Astrocyte (in vitro differentiated cells and primary cell): ENCODE data around the gene GRK2.

ENCODE experiments used
- EZH2 ChIP-seq: IDR thresholded peaks from 2 replicates; pipeline ENCODE4 v1.6.1; 2012; ENCODE audit warnings: mild to moderate bottlenecking, low read length, inconsistent platforms; ENCODE audit not compliant: insufficient read depth
- TF ChIP-seq, protein P1 (sequence below): IDR thresholded peaks from 2 replicates; pipeline ENCODE4 v1.5.1; 2011; ENCODE audit warnings: low read depth, mild to moderate bottlenecking, inconsistent platforms, low read length, moderate library complexity; ENCODE audit not compliant: insufficient read depth

DNA sequence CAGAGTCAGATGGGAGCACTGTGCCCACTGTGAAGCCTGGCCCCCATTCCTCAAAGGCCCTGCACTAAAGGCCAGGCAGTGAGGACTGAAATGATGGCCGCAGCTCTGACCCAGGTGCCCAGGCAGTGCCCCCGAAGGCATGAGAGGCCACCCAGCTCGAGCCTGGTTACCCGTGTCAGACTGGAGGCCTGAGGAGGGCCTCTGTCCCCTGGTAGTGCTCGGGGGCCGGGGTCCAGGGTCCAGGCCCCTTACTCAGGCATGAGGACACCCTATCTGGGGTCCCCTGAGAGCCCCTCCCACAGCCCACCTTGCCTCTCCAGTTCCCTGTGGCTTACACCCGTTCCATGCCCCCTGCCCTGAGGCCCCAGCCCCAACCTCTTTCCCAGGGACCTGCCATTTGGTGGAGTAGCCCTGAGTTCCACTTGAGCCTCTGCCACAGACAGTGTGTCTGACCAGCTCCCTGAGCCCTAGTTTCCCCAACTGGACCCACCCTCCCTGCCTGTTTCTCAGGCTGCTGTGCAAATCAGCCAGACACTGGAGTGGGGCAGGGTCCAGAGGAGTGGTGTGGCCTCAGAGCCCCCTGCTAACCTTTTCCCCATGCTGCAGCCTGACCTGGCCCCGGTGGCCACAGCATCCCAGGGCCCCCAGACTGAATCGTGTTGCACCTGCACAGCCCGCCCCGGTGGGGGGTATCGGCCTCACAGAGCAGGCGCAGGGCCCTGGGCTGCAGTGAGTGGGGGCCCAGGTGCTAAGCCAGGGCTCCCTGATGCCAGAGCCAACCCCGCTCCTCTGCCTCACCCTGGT, 12.1 kb downstream of the GRK2 start:
- TF ChIP-seq EZH2, result no peak
- TF ChIP-seq, protein P1, sequence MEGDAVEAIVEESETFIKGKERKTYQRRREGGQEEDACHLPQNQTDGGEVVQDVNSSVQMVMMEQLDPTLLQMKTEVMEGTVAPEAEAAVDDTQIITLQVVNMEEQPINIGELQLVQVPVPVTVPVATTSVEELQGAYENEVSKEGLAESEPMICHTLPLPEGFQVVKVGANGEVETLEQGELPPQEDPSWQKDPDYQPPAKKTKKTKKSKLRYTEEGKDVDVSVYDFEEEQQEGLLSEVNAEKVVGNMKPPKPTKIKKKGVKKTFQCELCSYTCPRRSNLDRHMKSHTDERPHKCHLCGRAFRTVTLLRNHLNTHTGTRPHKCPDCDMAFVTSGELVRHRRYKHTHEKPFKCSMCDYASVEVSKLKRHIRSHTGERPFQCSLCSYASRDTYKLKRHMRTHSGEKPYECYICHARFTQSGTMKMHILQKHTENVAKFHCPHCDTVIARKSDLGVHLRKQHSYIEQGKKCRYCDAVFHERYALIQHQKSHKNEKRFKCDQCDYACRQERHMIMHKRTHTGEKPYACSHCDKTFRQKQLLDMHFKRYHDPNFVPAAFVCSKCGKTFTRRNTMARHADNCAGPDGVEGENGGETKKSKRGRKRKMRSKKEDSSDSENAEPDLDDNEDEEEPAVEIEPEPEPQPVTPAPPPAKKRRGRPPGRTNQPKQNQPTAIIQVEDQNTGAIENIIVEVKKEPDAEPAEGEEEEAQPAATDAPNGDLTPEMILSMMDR, result no peak
